Measurements from ENCODE around the gene JUP.

- TF ChIP-seq, protein P1, sequence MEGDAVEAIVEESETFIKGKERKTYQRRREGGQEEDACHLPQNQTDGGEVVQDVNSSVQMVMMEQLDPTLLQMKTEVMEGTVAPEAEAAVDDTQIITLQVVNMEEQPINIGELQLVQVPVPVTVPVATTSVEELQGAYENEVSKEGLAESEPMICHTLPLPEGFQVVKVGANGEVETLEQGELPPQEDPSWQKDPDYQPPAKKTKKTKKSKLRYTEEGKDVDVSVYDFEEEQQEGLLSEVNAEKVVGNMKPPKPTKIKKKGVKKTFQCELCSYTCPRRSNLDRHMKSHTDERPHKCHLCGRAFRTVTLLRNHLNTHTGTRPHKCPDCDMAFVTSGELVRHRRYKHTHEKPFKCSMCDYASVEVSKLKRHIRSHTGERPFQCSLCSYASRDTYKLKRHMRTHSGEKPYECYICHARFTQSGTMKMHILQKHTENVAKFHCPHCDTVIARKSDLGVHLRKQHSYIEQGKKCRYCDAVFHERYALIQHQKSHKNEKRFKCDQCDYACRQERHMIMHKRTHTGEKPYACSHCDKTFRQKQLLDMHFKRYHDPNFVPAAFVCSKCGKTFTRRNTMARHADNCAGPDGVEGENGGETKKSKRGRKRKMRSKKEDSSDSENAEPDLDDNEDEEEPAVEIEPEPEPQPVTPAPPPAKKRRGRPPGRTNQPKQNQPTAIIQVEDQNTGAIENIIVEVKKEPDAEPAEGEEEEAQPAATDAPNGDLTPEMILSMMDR (IDR thresholded peaks at IDR 0.05; ENCODE audit: insufficient read depth, low read length, poor library complexity, severe bottlenecking): no peak
- no peak for TF ChIP-seq EZH2phosphoT487 (conservative IDR thresholded peaks at IDR 0.05; ENCODE audit: low read length)
Observed at GRCh38 chr17:41725134-41725533, 61.4 kb downstream of the JUP start.

All from SU-DHL-6 (cell line).